SK-N-SH (cell line): ENCODE measurements around the gene SLC66A2. TPM values are rescaled to one million over a fixed set of nuclear protein-coding genes. Genes with fewer than 3 reads are reported as not detected.

Experiments used
- CTCF ChIA-PET: fragments of 300-600, 350-600 bp; formaldehyde crosslinking; extraction: SDS; loops from one replicate; lab custom pipeline; 2021; lab: Yijun Ruan, JAX
- POLR2A ChIA-PET: fragments of 350-600 bp; sonication (Branson Sonifier 250); formaldehyde crosslinking; extraction: SDS; loops from one replicate; lab custom pipeline; 2020; ENCODE audit warnings: antibody characterized with exemption, inconsistent platforms; lab: Yijun Ruan, JAX
- DNase-seq: peaks from one replicate; pipeline ENCODE4 v3.0.0; 2012
- H2AFZ ChIP-seq: fragments of 200-600 bp; sonication (generic); 2 replicates; pipeline ENCODE4 v1.8.1; 2016; ENCODE audit warnings: antibody characterized with exemption, mild to moderate bottlenecking, low read depth
- H3F3A ChIP-seq: fragments of 200-600 bp; sonication (generic); replicated peaks from 2 replicates; pipeline ENCODE3; 2016; ENCODE audit warnings: antibody characterized with exemption, mild to moderate bottlenecking; ENCODE audit not compliant: insufficient read depth
- H3K27ac ChIP-seq, 2 experiments: fragments of 200-500 bp in 1 of 2; fragments of 200-600 bp in 1 of 2; sonication (Bioruptor generic) in 1 of 2; sonication (generic), shearing (Covaris generic) in 1 of 2; 2 replicates each; pipeline versions ENCODE4 v1.5.1 to v1.6.1; 2014 to 2016; ENCODE audit warnings: low read depth in 2 of 2, inconsistent platforms in 1 of 2, low read length in 1 of 2, mild to moderate bottlenecking in 1 of 2, mixed read lengths in 1 of 2
- H3K27me3 ChIP-seq: fragments of 200-600 bp; sonication (generic), shearing (Covaris generic); 2 replicates; pipeline ENCODE4 v1.6.1; 2016; ENCODE audit warnings: mixed run types; ENCODE audit not compliant: insufficient read depth
- H3K36me3 ChIP-seq, 2 experiments: fragments of 200-500 bp in 1 of 2; fragments of 200-600 bp in 1 of 2; sonication (Bioruptor generic) in 1 of 2; sonication (generic) in 1 of 2; replicated peaks in 1 of 2; 2 replicates each; pipeline versions ENCODE3 to v1.5.1; 2014 to 2016; ENCODE audit warnings: low read length in 1 of 2, mild to moderate bottlenecking in 1 of 2; ENCODE audit not compliant: insufficient read depth in 2 of 2, control insufficient read depth in 1 of 2
- H3K4me1 ChIP-seq, 2 experiments: fragments of 200-500 bp in 1 of 2; fragments of 200-600 bp in 1 of 2; sonication (Bioruptor generic) in 1 of 2; sonication (generic), shearing (Covaris generic) in 1 of 2; 2 replicates each; pipeline versions ENCODE4 v1.5.1 to v1.6.1; 2014 to 2016; ENCODE audit warnings: low read depth in 1 of 2, low read length in 1 of 2, mixed run types in 1 of 2; ENCODE audit not compliant: insufficient read depth in 2 of 2, control insufficient read depth in 1 of 2
- H3K4me2 ChIP-seq: fragments of 200-600 bp; sonication (generic), shearing (Covaris generic); 2 replicates; pipeline ENCODE4 v1.6.1; 2017; ENCODE audit warnings: mixed run types
- H3K4me3 ChIP-seq, 2 experiments: fragments of 200-500 bp in 1 of 2; fragments of 200-600 bp in 1 of 2; sonication (Bioruptor generic) in 1 of 2; sonication (generic), shearing (Covaris generic) in 1 of 2; 2 replicates each; pipeline versions ENCODE4 v1.5.1 to v1.8.1; 2014 to 2016; ENCODE audit warnings: low read depth in 2 of 2, inconsistent platforms in 1 of 2, low read length in 1 of 2, mild to moderate bottlenecking in 1 of 2, mixed read lengths in 1 of 2, moderate library complexity in 1 of 2
- H3K79me2 ChIP-seq: fragments of 200-600 bp; sonication (generic); 2 replicates; pipeline ENCODE4 v1.8.1; 2017; ENCODE audit warnings: mild to moderate bottlenecking; ENCODE audit not compliant: insufficient read depth
- H3K9ac ChIP-seq: fragments of 200-600 bp; sonication (generic); 2 replicates; pipeline ENCODE4 v1.6.1; 2017; ENCODE audit warnings: mixed run types
- H3K9me2 ChIP-seq: fragments of 200-600 bp; sonication (generic); 2 replicates; pipeline ENCODE4 v1.6.1; 2017; ENCODE audit warnings: mixed run types
- H3K9me3 ChIP-seq: fragments of 200-600 bp; sonication (generic); 2 replicates; pipeline ENCODE4 v1.6.1; 2017; ENCODE audit warnings: mixed run types, mild to moderate bottlenecking, moderate library complexity
- H4K20me1 ChIP-seq: fragments of 200-600 bp; sonication (generic); 2 replicates; pipeline ENCODE4 v1.6.1; 2017; ENCODE audit warnings: mild to moderate bottlenecking, mixed run types; ENCODE audit not compliant: insufficient read depth
- ELF1 ChIP-seq: IDR thresholded peaks from 2 replicates; pipeline ENCODE4 v1.4.0; 2012
- EP300 ChIP-seq, 2 experiments: IDR thresholded peaks; 2 replicates each; pipeline versions ENCODE4 v1.4.0 to v1.6.1; 2012; ENCODE audit warnings: borderline replicate concordance in 1 of 2, low read depth in 1 of 2, low read length in 1 of 2
- FOXM1 ChIP-seq: IDR thresholded peaks from 2 replicates; pipeline ENCODE4 v1.4.0; 2012; ENCODE audit warnings: low read depth, mild to moderate bottlenecking
- GABPA ChIP-seq: IDR thresholded peaks from 2 replicates; pipeline ENCODE4 v1.4.0; 2012; ENCODE audit warnings: low read depth, mild to moderate bottlenecking
- NRF1 ChIP-seq: IDR thresholded peaks from 2 replicates; pipeline ENCODE4 v1.6.1; 2012; ENCODE audit warnings: low read depth, mild to moderate bottlenecking, low read length
- RAD21 ChIP-seq: IDR thresholded peaks from 2 replicates; pipeline ENCODE4 v1.6.1; 2012; ENCODE audit warnings: mild to moderate bottlenecking, low read length
- TAF1 ChIP-seq: IDR thresholded peaks from 2 replicates; pipeline ENCODE4 v1.6.1; 2012; ENCODE audit warnings: low read depth, mild to moderate bottlenecking, low read length, moderate library complexity, borderline replicate concordance
- WGBS: methylation state at CpG from one replicate; pipeline ENCODE4 v1.1.6; 2017; ENCODE audit warnings: low lambda C conversion rate; 5-methylcytosine and 5-hydroxymethylcytosine counted together
- polyA plus RNA-seq, 3 experiments: library from polyadenylated mRNA; depleted of rRNA; stranded (reverse); fragments of >200 nt; gene quantifications; 2 replicates each; pipeline ENCODE4 v1.2.3, GENCODE V29; 2012
- TF ChIP-seq, protein P1 (sequence below): IDR thresholded peaks from 2 replicates; pipeline ENCODE4 v1.4.0; 2012; ENCODE audit warnings: low read depth, borderline replicate concordance
- TF ChIP-seq, protein P2 (sequence below): fragments of 150-350 bp; IDR thresholded peaks from 2 replicates; pipeline ENCODE4 v1.6.1; 2016; ENCODE audit warnings: mild to moderate bottlenecking, low read depth, low read length
- TF ChIP-seq, protein P3 (sequence below): IDR thresholded peaks from 2 replicates; pipeline ENCODE4 v1.6.1; 2012; ENCODE audit warnings: mild to moderate bottlenecking, low read depth, low read length, moderate library complexity
- TF ChIP-seq, protein P4 (sequence below): IDR thresholded peaks from 2 replicates; pipeline ENCODE4 v1.4.0; 2012; ENCODE audit warnings: low read depth, borderline replicate concordance
- TF ChIP-seq, protein P5 (sequence below): IDR thresholded peaks from 2 replicates; pipeline ENCODE4; 2012

The SLC66A2 gene
- polyA plus RNA-seq, 1 of the 3 experiments (the other 2 are of a cell fraction), result 14.5 TPM

DNA sequence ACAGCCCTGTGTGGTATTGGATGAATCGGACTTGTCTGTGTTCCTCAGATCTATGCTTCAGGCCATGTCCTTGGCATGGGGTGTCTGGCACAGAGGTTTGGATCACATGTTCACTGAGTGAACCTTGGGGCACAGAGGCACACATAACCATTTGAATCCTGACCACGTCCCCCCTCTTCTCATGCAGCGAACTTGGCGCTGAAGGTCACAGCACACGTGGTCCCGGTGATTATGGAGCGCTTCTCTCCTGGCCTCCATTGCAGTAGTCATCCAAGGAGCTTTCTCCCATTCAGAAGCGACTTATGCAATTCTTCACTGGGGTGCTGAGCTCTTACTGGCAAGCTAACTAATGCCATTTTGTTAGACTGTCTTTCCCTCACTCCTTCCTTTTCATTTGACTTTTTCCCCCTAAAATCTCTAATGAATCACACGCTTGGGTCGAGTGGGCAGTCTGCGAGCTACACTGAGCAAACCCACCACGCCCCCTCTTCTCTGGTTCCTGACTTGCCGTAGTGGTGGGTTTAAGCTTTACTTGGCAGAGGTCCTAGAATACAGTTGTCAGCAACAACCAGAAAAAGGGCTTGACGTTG lies 94.3 kb downstream of the SLC66A2 start:
- Histone ChIP-seq H4K20me1 (no peaks in the 10 kb centered on the region), H2AFZ (no peak overlapping the region), H3K27me3 (peaks cover 47% of the 10 kb centered on the region), H3K79me2 (no peaks in the 10 kb centered on the region), H3K4me1 (peaks cover 0 to 2% of the 10 kb centered on the region in 2 experiments; a peak in 1 of 4 replicates), H3K4me2 (no peak overlapping the region), H3F3A (no peaks in the 10 kb centered on the region), H3K9me2 (no peaks in the 10 kb centered on the region), H3K27ac (no peak overlapping the region), H3K36me3 (no peaks in the 10 kb centered on the region), H3K4me3 (no peak overlapping the region), H3K9me3 (no peaks in the 10 kb centered on the region), H3K9ac (no peak overlapping the region)
- TF ChIP-seq TAF1 (no peak), EP300 (IDR thresholded peaks at IDR 0.05; ENCODE audit: borderline replicate concordance in 1 of 2, low read depth in 1 of 2, low read length in 1 of 2) (no peak), GABPA (no peak), NRF1 (no peak)
- TF ChIP-seq, protein P1, sequence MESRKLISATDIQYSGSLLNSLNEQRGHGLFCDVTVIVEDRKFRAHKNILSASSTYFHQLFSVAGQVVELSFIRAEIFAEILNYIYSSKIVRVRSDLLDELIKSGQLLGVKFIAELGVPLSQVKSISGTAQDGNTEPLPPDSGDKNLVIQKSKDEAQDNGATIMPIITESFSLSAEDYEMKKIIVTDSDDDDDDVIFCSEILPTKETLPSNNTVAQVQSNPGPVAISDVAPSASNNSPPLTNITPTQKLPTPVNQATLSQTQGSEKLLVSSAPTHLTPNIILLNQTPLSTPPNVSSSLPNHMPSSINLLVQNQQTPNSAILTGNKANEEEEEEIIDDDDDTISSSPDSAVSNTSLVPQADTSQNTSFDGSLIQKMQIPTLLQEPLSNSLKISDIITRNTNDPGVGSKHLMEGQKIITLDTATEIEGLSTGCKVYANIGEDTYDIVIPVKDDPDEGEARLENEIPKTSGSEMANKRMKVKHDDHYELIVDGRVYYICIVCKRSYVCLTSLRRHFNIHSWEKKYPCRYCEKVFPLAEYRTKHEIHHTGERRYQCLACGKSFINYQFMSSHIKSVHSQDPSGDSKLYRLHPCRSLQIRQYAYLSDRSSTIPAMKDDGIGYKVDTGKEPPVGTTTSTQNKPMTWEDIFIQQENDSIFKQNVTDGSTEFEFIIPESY, result no peak
- CTCF ChIA-PET, result interaction anchor here (1.6 kb wide), 1 partner anchor 10 kb away, joined by 4 read pairs; no protein-coding TSS in a partner anchor
- POLR2A ChIA-PET, result interaction anchor here (1.1 kb wide), 1 partner anchor 13 kb away, joined by 3 read pairs; no protein-coding TSS in a partner anchor
- WGBS, result 10% methylated on average over 12 of the region's 14 CpGs
- peak; percentile 59 for DNase-seq

DNA sequence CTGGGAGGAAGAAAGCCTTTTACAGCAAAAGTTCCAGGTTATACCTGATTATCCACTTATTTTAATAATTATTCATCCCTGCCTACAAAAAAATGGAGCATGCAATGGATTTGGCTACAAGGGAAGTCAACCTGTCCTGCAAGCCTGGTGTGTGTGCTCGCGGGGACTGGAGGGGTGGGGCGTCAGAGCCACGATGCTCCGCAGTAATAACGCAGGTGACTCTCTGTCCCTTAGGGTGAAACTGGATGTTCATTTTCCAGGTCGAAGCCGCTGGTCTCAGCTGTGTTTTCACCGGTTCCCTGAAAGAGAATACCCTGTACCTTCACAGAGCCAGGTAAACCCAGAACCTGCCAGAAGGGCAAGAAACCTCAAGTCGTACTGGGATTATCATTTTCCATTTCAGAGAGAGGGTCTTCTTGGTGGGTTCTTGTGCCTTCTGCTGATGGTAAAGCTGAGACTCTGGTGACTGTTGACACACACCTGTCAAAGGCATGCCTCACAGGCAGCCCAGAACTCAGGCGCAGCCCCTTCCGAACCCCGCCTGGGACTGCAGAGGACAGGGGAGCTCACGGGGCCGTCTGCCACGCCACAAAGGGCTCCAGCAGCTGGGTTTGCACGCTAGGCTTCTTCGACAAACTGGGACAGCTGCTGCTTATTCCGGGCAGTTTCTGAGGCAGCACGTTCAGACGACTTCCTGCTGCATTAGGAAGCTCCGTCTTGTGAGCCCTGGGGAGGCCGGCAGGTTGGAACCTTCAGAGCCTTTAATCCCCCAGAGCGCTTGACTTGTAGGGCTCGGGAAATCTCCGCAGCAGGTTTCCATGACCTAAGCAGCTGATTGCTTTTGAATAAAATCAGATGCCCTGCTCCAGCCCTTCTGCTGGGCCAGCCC lies 95.1 kb downstream of the SLC66A2 start:
- CTCF ChIA-PET, result no interaction called here
- Histone ChIP-seq H3K9me3 (no peaks in the 10 kb centered on the region), H3F3A (no peaks in the 10 kb centered on the region), H3K9ac (no peak overlapping the region), H3K4me2 (0 out of 2 replicates have a peak overlapping the region, but pooled peaks have one; percentile 24), H3K27me3 (peaks cover 55% of the 10 kb centered on the region), H3K4me1 (peaks cover 0 to 2% of the 10 kb centered on the region in 2 experiments; a peak in 1 of 4 replicates), H3K4me3 (no peak overlapping the region), H3K36me3 (no peaks in the 10 kb centered on the region), H3K27ac (no peak overlapping the region), H4K20me1 (no peaks in the 10 kb centered on the region), H3K9me2 (no peaks in the 10 kb centered on the region), H3K79me2 (no peaks in the 10 kb centered on the region), H2AFZ (no peak overlapping the region)
- peak; percentile 46 for DNase-seq
- WGBS, result 10% methylated on average over 18 of the region's 26 CpGs
- no peak for TF ChIP-seq GABPA
- TF ChIP-seq, protein P2, sequence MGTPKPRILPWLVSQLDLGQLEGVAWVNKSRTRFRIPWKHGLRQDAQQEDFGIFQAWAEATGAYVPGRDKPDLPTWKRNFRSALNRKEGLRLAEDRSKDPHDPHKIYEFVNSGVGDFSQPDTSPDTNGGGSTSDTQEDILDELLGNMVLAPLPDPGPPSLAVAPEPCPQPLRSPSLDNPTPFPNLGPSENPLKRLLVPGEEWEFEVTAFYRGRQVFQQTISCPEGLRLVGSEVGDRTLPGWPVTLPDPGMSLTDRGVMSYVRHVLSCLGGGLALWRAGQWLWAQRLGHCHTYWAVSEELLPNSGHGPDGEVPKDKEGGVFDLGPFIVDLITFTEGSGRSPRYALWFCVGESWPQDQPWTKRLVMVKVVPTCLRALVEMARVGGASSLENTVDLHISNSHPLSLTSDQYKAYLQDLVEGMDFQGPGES, result no peak
- TF ChIP-seq, protein P3, sequence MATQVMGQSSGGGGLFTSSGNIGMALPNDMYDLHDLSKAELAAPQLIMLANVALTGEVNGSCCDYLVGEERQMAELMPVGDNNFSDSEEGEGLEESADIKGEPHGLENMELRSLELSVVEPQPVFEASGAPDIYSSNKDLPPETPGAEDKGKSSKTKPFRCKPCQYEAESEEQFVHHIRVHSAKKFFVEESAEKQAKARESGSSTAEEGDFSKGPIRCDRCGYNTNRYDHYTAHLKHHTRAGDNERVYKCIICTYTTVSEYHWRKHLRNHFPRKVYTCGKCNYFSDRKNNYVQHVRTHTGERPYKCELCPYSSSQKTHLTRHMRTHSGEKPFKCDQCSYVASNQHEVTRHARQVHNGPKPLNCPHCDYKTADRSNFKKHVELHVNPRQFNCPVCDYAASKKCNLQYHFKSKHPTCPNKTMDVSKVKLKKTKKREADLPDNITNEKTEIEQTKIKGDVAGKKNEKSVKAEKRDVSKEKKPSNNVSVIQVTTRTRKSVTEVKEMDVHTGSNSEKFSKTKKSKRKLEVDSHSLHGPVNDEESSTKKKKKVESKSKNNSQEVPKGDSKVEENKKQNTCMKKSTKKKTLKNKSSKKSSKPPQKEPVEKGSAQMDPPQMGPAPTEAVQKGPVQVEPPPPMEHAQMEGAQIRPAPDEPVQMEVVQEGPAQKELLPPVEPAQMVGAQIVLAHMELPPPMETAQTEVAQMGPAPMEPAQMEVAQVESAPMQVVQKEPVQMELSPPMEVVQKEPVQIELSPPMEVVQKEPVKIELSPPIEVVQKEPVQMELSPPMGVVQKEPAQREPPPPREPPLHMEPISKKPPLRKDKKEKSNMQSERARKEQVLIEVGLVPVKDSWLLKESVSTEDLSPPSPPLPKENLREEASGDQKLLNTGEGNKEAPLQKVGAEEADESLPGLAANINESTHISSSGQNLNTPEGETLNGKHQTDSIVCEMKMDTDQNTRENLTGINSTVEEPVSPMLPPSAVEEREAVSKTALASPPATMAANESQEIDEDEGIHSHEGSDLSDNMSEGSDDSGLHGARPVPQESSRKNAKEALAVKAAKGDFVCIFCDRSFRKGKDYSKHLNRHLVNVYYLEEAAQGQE, result no peak
- no peak for TF ChIP-seq RAD21
- TF ChIP-seq, protein P4, sequence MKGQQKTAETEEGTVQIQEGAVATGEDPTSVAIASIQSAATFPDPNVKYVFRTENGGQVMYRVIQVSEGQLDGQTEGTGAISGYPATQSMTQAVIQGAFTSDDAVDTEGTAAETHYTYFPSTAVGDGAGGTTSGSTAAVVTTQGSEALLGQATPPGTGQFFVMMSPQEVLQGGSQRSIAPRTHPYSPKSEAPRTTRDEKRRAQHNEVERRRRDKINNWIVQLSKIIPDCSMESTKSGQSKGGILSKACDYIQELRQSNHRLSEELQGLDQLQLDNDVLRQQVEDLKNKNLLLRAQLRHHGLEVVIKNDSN, result no peak
- no peak for TF ChIP-seq ELF1
- TF ChIP-seq, protein P5, sequence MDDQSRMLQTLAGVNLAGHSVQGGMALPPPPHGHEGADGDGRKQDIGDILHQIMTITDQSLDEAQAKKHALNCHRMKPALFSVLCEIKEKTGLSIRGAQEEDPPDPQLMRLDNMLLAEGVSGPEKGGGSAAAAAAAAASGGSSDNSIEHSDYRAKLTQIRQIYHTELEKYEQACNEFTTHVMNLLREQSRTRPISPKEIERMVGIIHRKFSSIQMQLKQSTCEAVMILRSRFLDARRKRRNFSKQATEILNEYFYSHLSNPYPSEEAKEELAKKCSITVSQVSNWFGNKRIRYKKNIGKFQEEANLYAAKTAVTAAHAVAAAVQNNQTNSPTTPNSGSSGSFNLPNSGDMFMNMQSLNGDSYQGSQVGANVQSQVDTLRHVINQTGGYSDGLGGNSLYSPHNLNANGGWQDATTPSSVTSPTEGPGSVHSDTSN, result no peak
- no peak for TF ChIP-seq FOXM1
- POLR2A ChIA-PET, result interaction anchor here (1.1 kb wide), 1 partner anchor 14 kb away, joined by 3 read pairs; no protein-coding TSS in a partner anchor
